Prostate gland (tissue), 2 donors: ENCODE measurements around the gene APBA2. TPM values are rescaled to one million over a fixed set of nuclear protein-coding genes. Genes with fewer than 3 reads are reported as not detected.

ENCODE experiments used
- DNase-seq: peaks from one replicate; pipeline ENCODE4 v3.0.0-alpha.2; 2019; ENCODE audit warnings: low spot score
- H3K27ac ChIP-seq, 2 donors: fragments of 200-600 bp; sonication (generic); 2 replicates each; pipeline ENCODE4 v1.5.1; 2017 to 2019
- H3K27me3 ChIP-seq: fragments of 200-600 bp; sonication (generic); replicated peaks from 2 replicates; pipeline ENCODE4 v1.5.1; 2019; ENCODE audit not compliant: insufficient read depth
- H3K36me3 ChIP-seq, 2 donors: fragments of 200-600 bp; sonication (generic); 1 replicate in 1 of 2; 2 replicates in 1 of 2; pipeline versions ENCODE4 v1.5.1 to v1.8.1; 2017 to 2019
- H3K4me1 ChIP-seq: fragments of 200-600 bp; sonication (generic); replicated peaks from 2 replicates; pipeline ENCODE4 v1.5.1; 2019
- H3K4me3 ChIP-seq, 2 donors: fragments of 200-600 bp; sonication (generic); 2 replicates each; pipeline ENCODE4 v1.5.1; 2017 to 2019
- H3K9me3 ChIP-seq: fragments of 200-600 bp; sonication (generic); 2 replicates; pipeline ENCODE4 v1.5.1; 2017
- POLR2A ChIP-seq: fragments of 450-650 bp; IDR thresholded peaks from one replicate; pipeline ENCODE4 v1.6.1; 2016; ENCODE audit warnings: antibody characterized with exemption, mild to moderate bottlenecking
- POLR2AphosphoS5 ChIP-seq: sonication (generic); formaldehyde crosslinking; IDR thresholded peaks from one replicate; pipeline ENCODE4 v1.6.1; 2017; ENCODE audit warnings: antibody characterized with exemption
- WGBS: methylation state at CpG from one replicate; pipeline ENCODE4 v1.1.5; 2018; 5-methylcytosine and 5-hydroxymethylcytosine counted together
- intact Hi-C: fragments of 100-400 bp; cut with DNase I; formaldehyde crosslinking; loops from one replicate; pipeline ENCODE4 v1.14.2; 2022
- total RNA-seq, 2 donors: library from RNA; depleted of rRNA; stranded (reverse); fragments of >200 nt; gene quantifications; one replicate each; pipeline ENCODE4 v1.1.0, GENCODE V29; 2016
- TF ChIP-seq, protein P1 (sequence below), 4 experiments: fragments of 200-600 bp in 2 of 4; fragments of 450-650 bp in 2 of 4; sonication (generic) in 2 of 4; IDR thresholded peaks; 1 replicate in 3 of 4; 2 replicates in 1 of 4; pipeline ENCODE4 v1.5.1; 2016 to 2019; ENCODE audit warnings: antibody characterized with exemption in 4 of 4, mild to moderate bottlenecking in 2 of 4, moderate library complexity in 2 of 4

Gene APBA2
- total RNA-seq, 2 donors from 2014 or later: 2.6 to 25.3 TPM

DNA sequence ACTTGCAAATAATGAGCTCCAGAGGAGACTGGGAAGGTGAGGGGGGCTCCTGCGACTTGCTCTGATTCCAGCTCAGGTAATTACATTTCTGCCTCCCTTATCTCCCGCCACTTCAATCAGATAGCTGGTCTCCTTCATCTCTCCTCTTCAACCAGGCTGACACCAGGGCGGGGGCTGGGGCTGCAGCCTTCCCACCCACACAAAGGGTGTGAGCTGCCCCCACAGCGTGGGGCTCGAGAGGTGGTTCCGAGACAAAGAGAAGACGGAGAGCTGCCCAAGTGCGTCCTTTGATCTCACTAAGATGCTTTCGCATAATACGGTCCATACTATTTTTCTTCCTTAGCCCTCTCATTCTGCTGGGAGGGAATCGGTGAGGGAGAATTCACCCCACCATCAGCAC is 244.2 kb downstream of the APBA2 start:
- WGBS: 57% methylated on average over 11 of the region's 11 CpGs
- H3K36me3 ChIP-seq: no peaks in the 10 kb centered on the region
- peaks cover 6% of the 10 kb centered on the region for H3K27me3 ChIP-seq
- no peaks in the 10 kb centered on the region for H3K9me3 ChIP-seq
- DNase-seq: no peak
- H3K4me1 ChIP-seq: no peaks in the 10 kb centered on the region
- TF ChIP-seq, protein P1, sequence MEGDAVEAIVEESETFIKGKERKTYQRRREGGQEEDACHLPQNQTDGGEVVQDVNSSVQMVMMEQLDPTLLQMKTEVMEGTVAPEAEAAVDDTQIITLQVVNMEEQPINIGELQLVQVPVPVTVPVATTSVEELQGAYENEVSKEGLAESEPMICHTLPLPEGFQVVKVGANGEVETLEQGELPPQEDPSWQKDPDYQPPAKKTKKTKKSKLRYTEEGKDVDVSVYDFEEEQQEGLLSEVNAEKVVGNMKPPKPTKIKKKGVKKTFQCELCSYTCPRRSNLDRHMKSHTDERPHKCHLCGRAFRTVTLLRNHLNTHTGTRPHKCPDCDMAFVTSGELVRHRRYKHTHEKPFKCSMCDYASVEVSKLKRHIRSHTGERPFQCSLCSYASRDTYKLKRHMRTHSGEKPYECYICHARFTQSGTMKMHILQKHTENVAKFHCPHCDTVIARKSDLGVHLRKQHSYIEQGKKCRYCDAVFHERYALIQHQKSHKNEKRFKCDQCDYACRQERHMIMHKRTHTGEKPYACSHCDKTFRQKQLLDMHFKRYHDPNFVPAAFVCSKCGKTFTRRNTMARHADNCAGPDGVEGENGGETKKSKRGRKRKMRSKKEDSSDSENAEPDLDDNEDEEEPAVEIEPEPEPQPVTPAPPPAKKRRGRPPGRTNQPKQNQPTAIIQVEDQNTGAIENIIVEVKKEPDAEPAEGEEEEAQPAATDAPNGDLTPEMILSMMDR (IDR thresholded peaks at IDR 0.05): no peak
- TF ChIP-seq POLR2AphosphoS5: no peak
- H3K27ac ChIP-seq: no peak overlapping the region
- intact Hi-C loops: no loop called here
- H3K4me3 ChIP-seq: no peak overlapping the region

DNA sequence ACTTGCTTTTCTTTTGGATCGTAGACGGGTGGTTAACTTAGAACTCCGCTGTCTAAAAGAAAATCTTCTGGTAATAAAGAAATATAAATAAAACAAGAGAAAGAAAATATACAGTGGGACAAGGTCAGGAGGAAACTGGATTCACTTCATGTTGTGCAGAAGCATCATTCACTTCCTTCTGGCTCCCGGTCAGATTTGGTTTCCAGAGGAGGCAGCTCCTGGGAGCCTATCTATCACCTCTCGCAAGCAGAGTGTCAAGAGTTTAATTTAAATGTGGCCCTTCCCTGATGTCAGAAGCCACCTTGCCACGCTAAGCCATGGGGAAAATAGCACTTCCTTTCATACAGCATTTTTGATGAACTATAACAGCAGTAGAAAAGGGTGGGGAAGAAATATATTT is 244.7 kb downstream of the APBA2 start:
- peaks cover 6% of the 10 kb centered on the region for H3K27me3 ChIP-seq
- H3K27ac ChIP-seq: no peak overlapping the region
- 19% methylated on average over 6 of the region's 6 CpGs for WGBS
- no peak for DNase-seq
- H3K4me3 ChIP-seq: no peak overlapping the region
- H3K36me3 ChIP-seq: no peaks in the 10 kb centered on the region
- intact Hi-C loops: no loop called here
- H3K4me1 ChIP-seq: no peaks in the 10 kb centered on the region
- TF ChIP-seq, protein P1 (IDR thresholded peaks at IDR 0.05): no peak
- TF ChIP-seq POLR2AphosphoS5 (no peak), POLR2A (no peak)
- H3K9me3 ChIP-seq: no peaks in the 10 kb centered on the region

DNA sequence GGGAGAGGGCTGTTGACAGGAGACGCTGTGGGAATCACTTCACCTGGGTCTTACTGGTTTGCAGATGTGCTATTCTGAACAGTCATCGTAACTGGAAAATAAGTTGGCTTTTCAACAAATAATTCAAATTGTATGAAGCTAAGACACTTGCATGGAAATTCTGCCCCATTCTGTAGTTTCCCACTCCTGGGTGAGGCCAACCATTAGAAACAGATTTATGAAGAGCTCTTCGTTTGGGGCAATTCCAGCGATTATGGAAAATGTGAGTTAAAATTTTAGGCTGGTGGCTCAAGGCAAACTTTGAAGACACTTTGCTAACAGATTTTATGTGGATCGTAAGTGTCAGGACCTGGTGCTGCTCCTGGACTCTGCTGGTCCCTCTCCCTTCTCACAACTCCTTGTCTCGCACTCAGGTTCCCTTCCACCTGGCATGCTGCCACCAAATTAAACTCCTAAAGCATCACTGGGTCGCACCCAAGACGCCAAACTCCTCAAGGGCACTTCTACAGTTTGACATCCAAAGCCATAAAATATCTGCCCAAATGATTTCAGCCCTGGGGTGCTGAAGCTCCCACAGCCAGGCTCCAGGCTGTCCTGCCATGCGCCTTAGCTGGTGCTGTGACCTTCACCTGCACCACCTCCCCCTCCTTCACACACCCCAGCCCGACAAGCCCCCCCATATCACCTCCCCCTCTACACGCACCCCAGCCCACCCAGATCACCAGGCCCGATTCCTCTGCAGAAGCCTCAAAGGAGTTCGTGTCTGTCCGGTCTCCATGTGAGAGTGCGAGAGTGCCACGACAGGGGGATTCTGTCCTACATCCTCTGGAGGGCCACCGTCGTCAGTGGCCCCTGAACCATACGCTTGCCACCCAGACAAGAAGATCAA is 245.4 kb downstream of the APBA2 start:
- peaks cover 6% of the 10 kb centered on the region for H3K27me3 ChIP-seq
- WGBS: 54% methylated on average over 16 of the region's 19 CpGs
- no peaks in the 10 kb centered on the region for H3K9me3 ChIP-seq
- DNase-seq: no peak
- no peak overlapping the region for H3K4me3 ChIP-seq
- intact Hi-C loops: no loop called here
- no peak for TF ChIP-seq POLR2AphosphoS5
- TF ChIP-seq, protein P1 (IDR thresholded peaks at IDR 0.05): no peak
- H3K4me1 ChIP-seq: no peaks in the 10 kb centered on the region
- H3K27ac ChIP-seq: no peak overlapping the region
- H3K36me3 ChIP-seq: no peaks in the 10 kb centered on the region

DNA sequence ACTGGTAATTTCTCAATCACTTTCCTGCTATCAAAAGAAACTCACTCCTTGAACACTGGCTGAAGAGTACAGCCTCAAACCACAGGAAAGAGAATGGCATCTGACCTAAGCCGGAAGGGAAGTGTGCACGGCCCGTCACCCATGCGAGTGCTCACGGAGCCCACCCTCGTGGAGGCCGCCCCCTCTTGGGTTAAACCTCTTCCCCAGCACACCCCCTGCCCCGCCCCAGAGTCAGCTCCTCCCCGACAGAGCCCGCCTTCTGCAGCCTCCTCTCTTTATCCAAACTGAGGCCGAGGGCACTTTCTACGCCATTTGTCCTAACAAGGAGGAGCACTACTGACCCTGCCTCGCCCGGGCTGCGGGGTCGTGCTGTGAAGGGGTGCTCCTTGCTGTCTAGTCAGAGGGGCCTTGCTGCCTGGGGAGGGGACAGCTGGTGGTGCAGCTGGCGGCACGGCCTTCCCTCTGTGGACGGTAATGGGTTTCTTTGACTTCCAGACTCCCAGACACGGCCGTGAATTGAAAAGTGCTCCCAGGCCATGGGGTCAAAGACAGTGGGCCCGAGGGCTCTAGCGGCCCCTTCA is 246.2 kb downstream of the APBA2 start:
- WGBS: 76% methylated on average over 23 of the region's 23 CpGs
- intact Hi-C loops: no loop called here
- no peak overlapping the region for H3K4me3 ChIP-seq
- no peak for TF ChIP-seq POLR2AphosphoS5
- TF ChIP-seq, protein P1 (IDR thresholded peaks at IDR 0.05): no peak
- no peak for TF ChIP-seq POLR2A
- no peak overlapping the region for H3K27ac ChIP-seq
- H3K36me3 ChIP-seq: no peaks in the 10 kb centered on the region
- no peaks in the 10 kb centered on the region for H3K4me1 ChIP-seq
- no peak for DNase-seq
- H3K27me3 ChIP-seq: peaks cover 6% of the 10 kb centered on the region
- no peaks in the 10 kb centered on the region for H3K9me3 ChIP-seq
